K562 (cell line): ENCODE results near the gene CALCOCO2. TPM values are rescaled to one million over a fixed set of nuclear protein-coding genes. Genes with fewer than 3 reads are reported as not detected.

ENCODE experiments used
- CBX5 ChIP-seq: IDR thresholded peaks from 2 replicates; pipeline ENCODE4 v1.6.1; 2014; ENCODE audit warnings: low read depth, borderline replicate concordance
- MXI1 ChIP-seq: IDR thresholded peaks from 2 replicates; pipeline ENCODE4 v1.6.1; 2011; ENCODE audit warnings: low read depth, mild to moderate bottlenecking, improper control_type of control experiment, low read length
- NFATC3 ChIP-seq: fragments of 450-650 bp; IDR thresholded peaks from 2 replicates; pipeline ENCODE4 v1.6.1; 2017; ENCODE audit warnings: mild to moderate bottlenecking
- PTTG1 ChIP-seq: fragments of 450-650 bp; IDR thresholded peaks from 2 replicates; pipeline ENCODE4 v1.6.1; 2016; ENCODE audit warnings: low read depth, mild to moderate bottlenecking, missing genetic modification characterization, missing compliant biosample characterization
- RBM39 ChIP-seq: fragments of 200-400 bp; formaldehyde crosslinking; optimal IDR thresholded peaks from 2 replicates; pipeline ENCODE3; 2018; ENCODE audit warnings: low read depth, low read length
- SMC3 ChIP-seq: conservative IDR thresholded peaks from 2 replicates; pipeline ENCODE4 v1.6.1; 2011; ENCODE audit warnings: low read depth, low read length, improper control_type of control experiment; ENCODE audit not compliant: insufficient read depth
- STAG1 ChIP-seq: sonication (generic); formaldehyde crosslinking; IDR thresholded peaks from 2 replicates; pipeline ENCODE4 v1.5.0; 2020; ENCODE audit warnings: missing genetic modification reagents, borderline replicate concordance
- TGIF2 ChIP-seq: sonication (generic); formaldehyde crosslinking; IDR thresholded peaks from 2 replicates; pipeline ENCODE4 v1.8.1; 2022; ENCODE audit warnings: mild to moderate bottlenecking, missing genetic modification reagents, moderate library complexity
- ZNF239 ChIP-seq: fragments of 250-450 bp; sonication (Bioruptor Pico); IDR thresholded peaks from 2 replicates; pipeline ENCODE4 v1.4.0; 2020; ENCODE audit warnings: mild to moderate bottlenecking
- ZNF354B ChIP-seq: fragments of 250-450 bp; sonication (Bioruptor Pico); IDR thresholded peaks from 2 replicates; pipeline ENCODE4 v1.4.0; 2020
- polyA plus RNA-seq, 8 experiments: library from polyadenylated mRNA; depleted of rRNA in 4 of 8; stranded (reverse) in 5 of 8; unstranded in 3 of 8; fragments of >200 nt; fragmentation: Nextera tagmentation in 2 of 8; fragmentation: Illumina TruSeq in 1 of 8; extraction: Ambion mirVana in 2 of 8; extraction: Trizol in 1 of 8; gene quantifications; 2 replicates each; pipeline versions ENCODE4 v1.2.1 to v1.2.3, GENCODE V29; 2011 to 2014; ENCODE audit warnings: inconsistent platforms in 1 of 8, missing spikeins in 1 of 8
- total RNA-seq, 7 experiments: library from RNA; depleted of rRNA in 6 of 7; stranded (reverse); fragments of >200 nt in 6 of 7; fragmentation: Illumina TruSeq in 2 of 7; extraction: Trizol in 2 of 7; gene quantifications; 2 replicates each; pipeline versions ENCODE4 v1.2.1 to v1.2.3, GENCODE V29; 2011 to 2021; ENCODE audit warnings: low replicate concordance in 1 of 7
- TF ChIP-seq, protein P1 (sequence below): fragments of 200-600 bp; sonication (generic); IDR thresholded peaks from one replicate; pipeline ENCODE4 v1.6.1; 2012; ENCODE audit warnings: mild to moderate bottlenecking, low read depth, low read length, inconsistent platforms
- TF ChIP-seq, protein P2 (sequence below): sonication (generic); formaldehyde crosslinking; IDR thresholded peaks from 2 replicates; pipeline ENCODE4 v1.8.0; 2022; ENCODE audit warnings: missing genetic modification reagents, mild to moderate bottlenecking, borderline replicate concordance
- TF ChIP-seq, protein P3 (sequence below), 3 experiments: IDR thresholded peaks in 2 of 3; conservative IDR thresholded peaks in 1 of 3; 2 replicates each; pipeline ENCODE4 v1.5.1; 2011 to 2012; ENCODE audit warnings: low read length in 3 of 3, mild to moderate bottlenecking in 3 of 3, control low read depth in 2 of 3, improper control_type of control experiment in 1 of 3, inconsistent platforms in 1 of 3, low read depth in 1 of 3, mixed read lengths in 1 of 3, moderate library complexity in 1 of 3; ENCODE audit not compliant: insufficient read depth in 2 of 3

The CALCOCO2 gene
- total and polyA plus RNA-seq, 9 of the 15 experiments (the other 6 are each of a cell fraction or from before 2014, with no cell fraction given): 24.1 to 87.3 (median 67.5) TPM

DNA sequence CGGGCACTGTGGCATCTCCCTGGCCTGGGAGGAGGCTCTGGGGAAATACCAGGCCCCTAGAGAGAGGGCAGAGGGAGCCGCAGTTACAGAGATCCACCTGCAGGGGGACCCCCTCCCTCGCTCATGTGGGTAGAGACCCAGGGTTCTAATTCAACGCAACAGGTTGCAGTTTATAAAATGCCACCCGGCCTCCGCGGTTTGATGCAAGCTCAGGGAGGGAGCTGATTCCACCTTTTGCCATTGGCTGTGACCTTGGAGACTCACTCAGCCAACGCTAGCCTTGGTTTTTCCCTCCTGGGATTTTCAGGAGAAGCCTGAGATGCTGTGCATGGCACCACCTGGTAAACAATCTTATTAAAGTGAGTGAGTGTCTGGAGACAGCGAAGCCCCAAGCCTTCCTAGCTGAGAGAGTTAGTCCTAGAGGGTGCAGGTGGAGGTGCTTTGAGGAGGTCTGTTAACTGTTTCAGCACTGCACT is 25.9 kb upstream of the CALCOCO2 start (continued):
- TF ChIP-seq, protein P1, sequence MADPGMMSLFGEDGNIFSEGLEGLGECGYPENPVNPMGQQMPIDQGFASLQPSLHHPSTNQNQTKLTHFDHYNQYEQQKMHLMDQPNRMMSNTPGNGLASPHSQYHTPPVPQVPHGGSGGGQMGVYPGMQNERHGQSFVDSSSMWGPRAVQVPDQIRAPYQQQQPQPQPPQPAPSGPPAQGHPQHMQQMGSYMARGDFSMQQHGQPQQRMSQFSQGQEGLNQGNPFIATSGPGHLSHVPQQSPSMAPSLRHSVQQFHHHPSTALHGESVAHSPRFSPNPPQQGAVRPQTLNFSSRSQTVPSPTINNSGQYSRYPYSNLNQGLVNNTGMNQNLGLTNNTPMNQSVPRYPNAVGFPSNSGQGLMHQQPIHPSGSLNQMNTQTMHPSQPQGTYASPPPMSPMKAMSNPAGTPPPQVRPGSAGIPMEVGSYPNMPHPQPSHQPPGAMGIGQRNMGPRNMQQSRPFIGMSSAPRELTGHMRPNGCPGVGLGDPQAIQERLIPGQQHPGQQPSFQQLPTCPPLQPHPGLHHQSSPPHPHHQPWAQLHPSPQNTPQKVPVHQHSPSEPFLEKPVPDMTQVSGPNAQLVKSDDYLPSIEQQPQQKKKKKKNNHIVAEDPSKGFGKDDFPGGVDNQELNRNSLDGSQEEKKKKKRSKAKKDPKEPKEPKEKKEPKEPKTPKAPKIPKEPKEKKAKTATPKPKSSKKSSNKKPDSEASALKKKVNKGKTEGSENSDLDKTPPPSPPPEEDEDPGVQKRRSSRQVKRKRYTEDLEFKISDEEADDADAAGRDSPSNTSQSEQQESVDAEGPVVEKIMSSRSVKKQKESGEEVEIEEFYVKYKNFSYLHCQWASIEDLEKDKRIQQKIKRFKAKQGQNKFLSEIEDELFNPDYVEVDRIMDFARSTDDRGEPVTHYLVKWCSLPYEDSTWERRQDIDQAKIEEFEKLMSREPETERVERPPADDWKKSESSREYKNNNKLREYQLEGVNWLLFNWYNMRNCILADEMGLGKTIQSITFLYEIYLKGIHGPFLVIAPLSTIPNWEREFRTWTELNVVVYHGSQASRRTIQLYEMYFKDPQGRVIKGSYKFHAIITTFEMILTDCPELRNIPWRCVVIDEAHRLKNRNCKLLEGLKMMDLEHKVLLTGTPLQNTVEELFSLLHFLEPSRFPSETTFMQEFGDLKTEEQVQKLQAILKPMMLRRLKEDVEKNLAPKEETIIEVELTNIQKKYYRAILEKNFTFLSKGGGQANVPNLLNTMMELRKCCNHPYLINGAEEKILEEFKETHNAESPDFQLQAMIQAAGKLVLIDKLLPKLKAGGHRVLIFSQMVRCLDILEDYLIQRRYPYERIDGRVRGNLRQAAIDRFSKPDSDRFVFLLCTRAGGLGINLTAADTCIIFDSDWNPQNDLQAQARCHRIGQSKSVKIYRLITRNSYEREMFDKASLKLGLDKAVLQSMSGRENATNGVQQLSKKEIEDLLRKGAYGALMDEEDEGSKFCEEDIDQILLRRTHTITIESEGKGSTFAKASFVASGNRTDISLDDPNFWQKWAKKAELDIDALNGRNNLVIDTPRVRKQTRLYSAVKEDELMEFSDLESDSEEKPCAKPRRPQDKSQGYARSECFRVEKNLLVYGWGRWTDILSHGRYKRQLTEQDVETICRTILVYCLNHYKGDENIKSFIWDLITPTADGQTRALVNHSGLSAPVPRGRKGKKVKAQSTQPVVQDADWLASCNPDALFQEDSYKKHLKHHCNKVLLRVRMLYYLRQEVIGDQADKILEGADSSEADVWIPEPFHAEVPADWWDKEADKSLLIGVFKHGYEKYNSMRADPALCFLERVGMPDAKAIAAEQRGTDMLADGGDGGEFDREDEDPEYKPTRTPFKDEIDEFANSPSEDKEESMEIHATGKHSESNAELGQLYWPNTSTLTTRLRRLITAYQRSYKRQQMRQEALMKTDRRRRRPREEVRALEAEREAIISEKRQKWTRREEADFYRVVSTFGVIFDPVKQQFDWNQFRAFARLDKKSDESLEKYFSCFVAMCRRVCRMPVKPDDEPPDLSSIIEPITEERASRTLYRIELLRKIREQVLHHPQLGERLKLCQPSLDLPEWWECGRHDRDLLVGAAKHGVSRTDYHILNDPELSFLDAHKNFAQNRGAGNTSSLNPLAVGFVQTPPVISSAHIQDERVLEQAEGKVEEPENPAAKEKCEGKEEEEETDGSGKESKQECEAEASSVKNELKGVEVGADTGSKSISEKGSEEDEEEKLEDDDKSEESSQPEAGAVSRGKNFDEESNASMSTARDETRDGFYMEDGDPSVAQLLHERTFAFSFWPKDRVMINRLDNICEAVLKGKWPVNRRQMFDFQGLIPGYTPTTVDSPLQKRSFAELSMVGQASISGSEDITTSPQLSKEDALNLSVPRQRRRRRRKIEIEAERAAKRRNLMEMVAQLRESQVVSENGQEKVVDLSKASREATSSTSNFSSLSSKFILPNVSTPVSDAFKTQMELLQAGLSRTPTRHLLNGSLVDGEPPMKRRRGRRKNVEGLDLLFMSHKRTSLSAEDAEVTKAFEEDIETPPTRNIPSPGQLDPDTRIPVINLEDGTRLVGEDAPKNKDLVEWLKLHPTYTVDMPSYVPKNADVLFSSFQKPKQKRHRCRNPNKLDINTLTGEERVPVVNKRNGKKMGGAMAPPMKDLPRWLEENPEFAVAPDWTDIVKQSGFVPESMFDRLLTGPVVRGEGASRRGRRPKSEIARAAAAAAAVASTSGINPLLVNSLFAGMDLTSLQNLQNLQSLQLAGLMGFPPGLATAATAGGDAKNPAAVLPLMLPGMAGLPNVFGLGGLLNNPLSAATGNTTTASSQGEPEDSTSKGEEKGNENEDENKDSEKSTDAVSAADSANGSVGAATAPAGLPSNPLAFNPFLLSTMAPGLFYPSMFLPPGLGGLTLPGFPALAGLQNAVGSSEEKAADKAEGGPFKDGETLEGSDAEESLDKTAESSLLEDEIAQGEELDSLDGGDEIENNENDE: no peak
- TF ChIP-seq SMC3 (peak; percentile 88), RBM39 (peak; percentile 43), NFATC3 (no peak), ZNF354B (no peak), CBX5 (no peak), TGIF2 (CRISPR knock-in tag) (no peak), PTTG1 (tag) (no peak), STAG1 (CRISPR knock-in tag) (peak; percentile 82), ZNF239 (CRISPR knock-in tag) (no peak), MXI1 (no peak)
- TF ChIP-seq, protein P2, sequence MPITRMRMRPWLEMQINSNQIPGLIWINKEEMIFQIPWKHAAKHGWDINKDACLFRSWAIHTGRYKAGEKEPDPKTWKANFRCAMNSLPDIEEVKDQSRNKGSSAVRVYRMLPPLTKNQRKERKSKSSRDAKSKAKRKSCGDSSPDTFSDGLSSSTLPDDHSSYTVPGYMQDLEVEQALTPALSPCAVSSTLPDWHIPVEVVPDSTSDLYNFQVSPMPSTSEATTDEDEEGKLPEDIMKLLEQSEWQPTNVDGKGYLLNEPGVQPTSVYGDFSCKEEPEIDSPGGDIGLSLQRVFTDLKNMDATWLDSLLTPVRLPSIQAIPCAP: no peak
- TF ChIP-seq, protein P3, sequence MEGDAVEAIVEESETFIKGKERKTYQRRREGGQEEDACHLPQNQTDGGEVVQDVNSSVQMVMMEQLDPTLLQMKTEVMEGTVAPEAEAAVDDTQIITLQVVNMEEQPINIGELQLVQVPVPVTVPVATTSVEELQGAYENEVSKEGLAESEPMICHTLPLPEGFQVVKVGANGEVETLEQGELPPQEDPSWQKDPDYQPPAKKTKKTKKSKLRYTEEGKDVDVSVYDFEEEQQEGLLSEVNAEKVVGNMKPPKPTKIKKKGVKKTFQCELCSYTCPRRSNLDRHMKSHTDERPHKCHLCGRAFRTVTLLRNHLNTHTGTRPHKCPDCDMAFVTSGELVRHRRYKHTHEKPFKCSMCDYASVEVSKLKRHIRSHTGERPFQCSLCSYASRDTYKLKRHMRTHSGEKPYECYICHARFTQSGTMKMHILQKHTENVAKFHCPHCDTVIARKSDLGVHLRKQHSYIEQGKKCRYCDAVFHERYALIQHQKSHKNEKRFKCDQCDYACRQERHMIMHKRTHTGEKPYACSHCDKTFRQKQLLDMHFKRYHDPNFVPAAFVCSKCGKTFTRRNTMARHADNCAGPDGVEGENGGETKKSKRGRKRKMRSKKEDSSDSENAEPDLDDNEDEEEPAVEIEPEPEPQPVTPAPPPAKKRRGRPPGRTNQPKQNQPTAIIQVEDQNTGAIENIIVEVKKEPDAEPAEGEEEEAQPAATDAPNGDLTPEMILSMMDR (IDR thresholded peaks at IDR 0.05 in 2 of 3, conservative IDR thresholded peaks at IDR 0.05 in 1 of 3; ENCODE audit: insufficient read depth in 2 of 3, low read depth in 1 of 3, low read length in 3 of 3): peak; percentile 83 to 93 (median 92)
